Measurements from ENCODE around the gene GPR107.

GPR107 gene

GRCh38 chr9:130171226-130172148 lies 117.8 kb downstream of the GPR107 start:
- H3K9me3 Mint-ChIP-seq = no peaks in the 10 kb centered on the region
- H3K4me3 Mint-ChIP-seq = peak overlapping the region; percentile 44
- peaks cover 41% of the 10 kb centered on the region for H3K27me3 Mint-ChIP-seq (ENCODE audit: low read depth)
- no peak overlapping the region for H3K27ac Mint-ChIP-seq
- DNase-seq (ENCODE audit: low spot score) = no peak
- H3K36me3 Mint-ChIP-seq (ENCODE audit: low read depth) = peaks cover 3% of the 10 kb centered on the region
- H3K4me1 Mint-ChIP-seq (ENCODE audit: low read depth) = peaks cover 4% of the 10 kb centered on the region

GRCh38 chr9:130172161-130172857 lies 118.6 kb downstream of the GPR107 start, which contains the start of gene NCS1:
Gene NCS1, plus strand, starts transcription at chr9:130172404. Its CDS starts 260 bp downstream, at chr9:130172664.
- Mint-ChIP-seq H3K4me3 (peak within 1 kb of the TSS; percentile 63), H3K4me1 (ENCODE audit: low read depth) (no peaks in the 10 kb centered on the region), H3K27ac (no peak within 1 kb of the TSS), H3K9me3 (no peaks in the 10 kb centered on the region), H3K27me3 (ENCODE audit: low read depth) (peaks cover 38% of the 10 kb centered on the region), H3K36me3 (ENCODE audit: low read depth) (peaks cover 3% of the 10 kb centered on the region)
- peak; percentile 41 for DNase-seq (ENCODE audit: low spot score)

- H3K27me3 Mint-ChIP-seq (ENCODE audit: low read depth) = peaks cover 35% of the 10 kb centered on the region
- peak overlapping the region; percentile 63 for H3K4me3 Mint-ChIP-seq
- DNase-seq (ENCODE audit: low spot score) = peak; percentile 23
- no peak overlapping the region for H3K27ac Mint-ChIP-seq
- peaks cover 3% of the 10 kb centered on the region for H3K36me3 Mint-ChIP-seq (ENCODE audit: low read depth)
- no peaks in the 10 kb centered on the region for H3K9me3 Mint-ChIP-seq
- H3K4me1 Mint-ChIP-seq (ENCODE audit: low read depth) = no peaks in the 10 kb centered on the region
These were observed 119.4 kb downstream of the GPR107 start for GRCh38 chr9:130172858-130173665.

GRCh38 chr9:130173666-130173983 lies 119.9 kb downstream of the GPR107 start:
- H3K9me3 Mint-ChIP-seq = no peaks in the 10 kb centered on the region
- no peak for DNase-seq (ENCODE audit: low spot score)
- H3K4me1 Mint-ChIP-seq (ENCODE audit: low read depth) = no peaks in the 10 kb centered on the region
- H3K36me3 Mint-ChIP-seq (ENCODE audit: low read depth) = peaks cover 3% of the 10 kb centered on the region
- H3K27ac Mint-ChIP-seq = no peak overlapping the region
- H3K27me3 Mint-ChIP-seq (ENCODE audit: low read depth) = peaks cover 34% of the 10 kb centered on the region
- H3K4me3 Mint-ChIP-seq = peak overlapping the region; percentile 13

DNA sequence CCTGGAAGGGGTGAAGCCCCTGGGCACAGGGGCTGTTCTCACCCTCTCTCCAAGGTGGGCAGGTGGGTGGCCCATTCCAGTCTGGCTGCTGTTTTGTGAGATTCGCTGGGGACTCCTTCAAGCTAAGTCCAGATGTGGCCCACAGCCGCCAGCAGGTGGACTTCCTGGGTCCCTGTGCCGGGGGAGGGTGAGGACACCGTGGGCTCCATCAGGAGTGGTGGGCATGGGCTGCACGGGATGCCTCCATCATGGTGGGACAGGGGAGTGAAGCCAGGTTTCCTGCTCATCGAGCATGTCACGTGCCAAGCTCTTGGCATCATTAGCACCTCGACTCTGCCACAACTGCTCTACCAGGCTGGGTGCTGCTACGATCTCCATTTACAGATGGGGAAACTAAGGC lies 120.3 kb downstream of the GPR107 start:
- Mint-ChIP-seq H3K4me3 (peak overlapping the region; percentile 13), H3K9me3 (no peaks in the 10 kb centered on the region), H3K27me3 (ENCODE audit: low read depth) (peaks cover 32% of the 10 kb centered on the region), H3K36me3 (ENCODE audit: low read depth) (peaks cover 3% of the 10 kb centered on the region), H3K27ac (no peak overlapping the region), H3K4me1 (ENCODE audit: low read depth) (no peaks in the 10 kb centered on the region)
- DNase-seq (ENCODE audit: low spot score) = no peak

DNA sequence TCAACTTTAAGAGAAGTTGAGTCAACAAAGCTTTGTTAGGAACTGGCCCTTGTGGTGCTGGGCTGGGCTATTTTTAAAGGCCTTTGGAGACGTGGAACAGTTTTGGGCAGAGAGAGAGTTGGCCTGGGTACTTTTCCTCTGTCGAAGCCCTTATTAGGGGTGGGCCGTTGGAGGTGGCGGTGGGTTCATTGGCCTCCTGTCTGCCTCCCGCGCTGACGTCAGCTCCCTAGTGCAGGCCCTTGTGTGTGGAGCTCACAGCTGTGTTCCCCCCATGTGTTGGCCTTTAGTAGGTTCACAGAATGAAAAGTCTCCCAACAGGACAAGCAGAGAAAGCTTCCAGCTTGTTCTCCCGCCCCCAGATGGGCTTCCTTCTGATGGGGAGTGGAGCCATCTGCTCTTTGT lies 121.2 kb downstream of the GPR107 start:
- DNase-seq (ENCODE audit: low spot score) = no peak
- peak overlapping the region; percentile 13 for H3K4me3 Mint-ChIP-seq
- H3K36me3 Mint-ChIP-seq (ENCODE audit: low read depth) = peaks cover 3% of the 10 kb centered on the region
- no peaks in the 10 kb centered on the region for H3K4me1 Mint-ChIP-seq (ENCODE audit: low read depth)
- H3K9me3 Mint-ChIP-seq = no peaks in the 10 kb centered on the region
- H3K27ac Mint-ChIP-seq = no peak overlapping the region
- peaks cover 28% of the 10 kb centered on the region for H3K27me3 Mint-ChIP-seq (ENCODE audit: low read depth)

- Mint-ChIP-seq H3K27ac (no peak overlapping the region), H3K9me3 (no peaks in the 10 kb centered on the region), H3K27me3 (ENCODE audit: low read depth) (peaks cover 25% of the 10 kb centered on the region), H3K36me3 (ENCODE audit: low read depth) (peaks cover 3% of the 10 kb centered on the region), H3K4me1 (ENCODE audit: low read depth) (no peaks in the 10 kb centered on the region), H3K4me3 (no peak overlapping the region)
- no peak for DNase-seq (ENCODE audit: low spot score)
These were observed 121.6 kb downstream of the GPR107 start for GRCh38 chr9:130175355-130175754.

DNA sequence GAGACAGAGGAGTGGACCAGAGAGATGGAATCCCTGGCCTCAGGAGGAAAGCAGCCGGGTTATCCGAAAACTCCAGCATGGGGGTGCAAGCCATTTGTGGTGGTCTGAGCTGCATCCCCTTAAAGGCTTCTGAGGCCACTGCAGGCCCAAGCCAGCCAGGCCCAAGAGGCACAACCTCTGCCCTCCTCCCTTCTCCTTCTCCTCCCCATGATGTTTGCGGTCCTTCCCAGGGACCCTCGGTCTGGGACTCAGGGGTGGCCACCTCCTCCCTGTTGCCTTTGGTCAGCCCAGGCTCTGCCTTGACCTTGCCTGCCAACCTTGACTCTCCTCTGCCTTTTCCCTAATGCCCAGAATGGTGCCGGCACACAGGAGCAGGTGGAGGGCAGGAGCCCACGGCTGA lies 123.1 kb downstream of the GPR107 start:
- Mint-ChIP-seq H3K4me3 (no peak overlapping the region), H3K4me1 (ENCODE audit: low read depth) (no peaks in the 10 kb centered on the region), H3K27me3 (ENCODE audit: low read depth) (peaks cover 14% of the 10 kb centered on the region), H3K27ac (no peak overlapping the region), H3K36me3 (ENCODE audit: low read depth) (no peaks in the 10 kb centered on the region), H3K9me3 (no peaks in the 10 kb centered on the region)
- DNase-seq (ENCODE audit: low spot score) = no peak

DNA sequence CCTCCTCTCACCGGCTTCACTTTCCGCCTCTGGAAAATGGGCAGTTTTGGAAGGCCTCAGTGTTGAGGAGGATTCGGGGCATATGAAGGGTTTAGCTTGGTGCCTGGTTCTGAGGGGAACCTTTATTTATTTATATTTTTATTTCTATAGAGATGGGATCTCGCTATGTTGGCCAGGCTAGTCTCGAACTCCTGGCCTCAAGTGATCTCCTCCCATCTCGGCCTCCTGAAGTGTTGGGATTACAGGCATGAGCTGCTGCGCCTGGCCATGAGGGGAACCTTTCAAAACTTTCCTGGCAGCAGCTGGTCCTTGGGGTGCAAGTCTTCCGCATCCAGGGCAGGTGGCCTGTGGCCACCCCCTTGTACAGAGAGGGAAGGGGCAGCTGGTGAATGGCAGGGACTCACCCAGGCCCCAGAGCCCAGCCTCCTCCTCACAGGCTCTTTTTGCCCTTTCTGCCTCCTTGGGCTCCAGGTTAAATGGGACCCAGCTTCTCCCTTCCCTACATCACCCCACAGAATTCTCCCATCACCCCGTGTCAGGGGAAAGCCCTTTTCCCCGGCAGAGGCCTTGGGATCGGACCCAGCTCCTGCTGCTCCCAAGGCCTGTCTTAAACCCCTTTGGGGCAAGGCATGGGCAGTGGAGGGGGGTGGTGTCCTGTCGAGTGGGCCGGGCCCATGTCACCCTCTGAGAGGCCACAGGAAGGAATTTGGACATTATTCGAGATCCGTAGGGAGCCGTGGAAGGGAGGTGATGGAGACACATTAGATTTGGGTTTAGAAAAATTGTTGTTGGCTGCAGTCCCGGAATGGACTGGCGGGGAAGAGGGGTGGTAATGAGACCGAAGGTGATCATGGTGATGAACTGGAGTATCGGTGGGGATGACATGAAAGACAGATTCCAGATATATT lies 124.4 kb downstream of the GPR107 start:
- no peak for DNase-seq (ENCODE audit: low spot score)
- Mint-ChIP-seq H3K4me3 (no peak overlapping the region), H3K36me3 (ENCODE audit: low read depth) (no peaks in the 10 kb centered on the region), H3K27me3 (ENCODE audit: low read depth) (peaks cover 13% of the 10 kb centered on the region), H3K4me1 (ENCODE audit: low read depth) (no peaks in the 10 kb centered on the region), H3K9me3 (no peaks in the 10 kb centered on the region), H3K27ac (no peak overlapping the region)

DNA sequence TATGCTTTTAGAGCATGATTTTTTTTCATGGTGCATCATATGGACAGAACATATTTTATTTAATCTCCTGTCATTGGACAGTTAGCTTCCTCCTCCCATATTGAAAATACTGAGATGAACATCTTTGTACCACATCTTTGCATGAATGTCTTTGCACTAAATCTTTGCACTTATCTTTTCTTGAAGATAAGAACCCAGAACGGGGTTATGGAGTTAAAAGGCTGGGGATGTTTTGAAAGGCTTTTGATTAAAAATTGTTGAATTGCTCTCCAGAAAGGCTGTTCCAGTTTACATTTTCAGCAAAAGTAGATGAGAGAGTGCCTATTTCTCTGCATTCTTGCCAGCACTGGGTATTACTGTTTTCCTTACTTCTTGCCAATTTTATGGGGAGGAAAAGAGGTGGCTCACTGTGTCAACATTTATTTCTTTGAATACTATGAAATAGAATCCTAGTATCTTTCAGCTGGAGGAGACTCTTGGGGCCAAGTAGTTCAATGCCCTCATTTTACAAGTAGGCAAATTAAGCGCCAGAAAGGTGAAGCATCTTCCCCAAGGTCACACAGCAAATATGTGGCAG lies 125.7 kb downstream of the GPR107 start:
- H3K27me3 Mint-ChIP-seq (ENCODE audit: low read depth) = peaks cover 3% of the 10 kb centered on the region
- no peaks in the 10 kb centered on the region for H3K36me3 Mint-ChIP-seq (ENCODE audit: low read depth)
- no peak overlapping the region for H3K4me3 Mint-ChIP-seq
- H3K27ac Mint-ChIP-seq = no peak overlapping the region
- H3K9me3 Mint-ChIP-seq = no peaks in the 10 kb centered on the region
- no peaks in the 10 kb centered on the region for H3K4me1 Mint-ChIP-seq (ENCODE audit: low read depth)
- no peak for DNase-seq (ENCODE audit: low spot score)

- Mint-ChIP-seq H3K4me3 (no peak overlapping the region), H3K27ac (no peak overlapping the region), H3K27me3 (ENCODE audit: low read depth) (no peaks in the 10 kb centered on the region), H3K36me3 (ENCODE audit: low read depth) (no peaks in the 10 kb centered on the region), H3K4me1 (ENCODE audit: low read depth) (no peaks in the 10 kb centered on the region), H3K9me3 (no peaks in the 10 kb centered on the region)
- DNase-seq (ENCODE audit: low spot score) = no peak
These were observed 126.8 kb downstream of the GPR107 start for GRCh38 chr9:130180516-130180915.

DNA sequence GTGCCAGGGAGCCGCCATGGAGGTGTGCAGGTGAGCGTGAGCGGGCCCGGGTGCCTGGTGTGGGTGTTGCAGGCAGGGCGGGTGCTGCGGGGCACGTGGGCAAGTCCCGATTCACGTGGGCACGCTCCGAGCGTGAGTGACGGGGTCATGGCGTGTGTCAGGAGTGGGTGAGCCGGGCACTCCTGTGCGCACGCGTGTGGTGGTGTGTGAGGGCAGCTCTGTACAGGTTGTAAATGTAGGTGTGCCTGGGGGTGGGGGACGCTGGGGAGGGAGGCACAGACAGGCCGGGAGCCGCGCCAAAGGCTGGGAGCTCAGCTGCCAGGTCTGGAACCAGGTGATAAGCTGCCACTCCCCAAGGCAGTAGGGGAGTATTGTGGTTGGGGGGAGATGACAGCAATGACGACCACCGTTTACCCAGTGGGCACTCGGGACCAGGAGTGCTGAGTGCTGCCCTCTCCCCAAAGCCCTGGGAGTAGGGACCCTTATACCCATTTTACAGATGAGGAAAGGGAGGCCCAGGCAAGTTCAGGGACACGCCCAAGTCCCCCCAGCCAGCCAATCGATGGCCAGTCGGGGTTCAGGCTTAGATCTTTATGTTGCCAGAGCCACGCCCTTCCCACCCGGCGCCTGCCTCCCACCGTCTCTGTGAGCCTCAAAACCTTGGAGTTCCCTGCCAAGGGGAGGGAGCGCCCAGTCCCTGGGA lies 128.1 kb downstream of the GPR107 start:
- DNase-seq (ENCODE audit: low spot score) = no peak
- H3K9me3 Mint-ChIP-seq = no peaks in the 10 kb centered on the region
- no peaks in the 10 kb centered on the region for H3K36me3 Mint-ChIP-seq (ENCODE audit: low read depth)
- no peak overlapping the region for H3K27ac Mint-ChIP-seq
- H3K4me1 Mint-ChIP-seq (ENCODE audit: low read depth) = no peaks in the 10 kb centered on the region
- H3K4me3 Mint-ChIP-seq = no peak overlapping the region
- no peaks in the 10 kb centered on the region for H3K27me3 Mint-ChIP-seq (ENCODE audit: low read depth)
